Stimulated activated CD8-positive, alpha-beta memory T cell treated with anti-CD3 and anti-CD28 coated beads, Interleukin-4, amount 100 ng/mL, for 4 hours (primary cell): ENCODE measurements around the gene B4GALNT1.
"Not testable (repeated sequence)": the region's sequence is repeated elsewhere in the genome, so short reads cannot be mapped to it uniquely, and the experiment has no call there.

Source experiments
- DNase-seq, 2 donors: peaks; one replicate each; pipeline ENCODE4 v3.0.0-alpha.2; 2020; ENCODE audit warnings: low read depth in 2 of 2, low spot score in 1 of 2

Gene B4GALNT1

DNA sequence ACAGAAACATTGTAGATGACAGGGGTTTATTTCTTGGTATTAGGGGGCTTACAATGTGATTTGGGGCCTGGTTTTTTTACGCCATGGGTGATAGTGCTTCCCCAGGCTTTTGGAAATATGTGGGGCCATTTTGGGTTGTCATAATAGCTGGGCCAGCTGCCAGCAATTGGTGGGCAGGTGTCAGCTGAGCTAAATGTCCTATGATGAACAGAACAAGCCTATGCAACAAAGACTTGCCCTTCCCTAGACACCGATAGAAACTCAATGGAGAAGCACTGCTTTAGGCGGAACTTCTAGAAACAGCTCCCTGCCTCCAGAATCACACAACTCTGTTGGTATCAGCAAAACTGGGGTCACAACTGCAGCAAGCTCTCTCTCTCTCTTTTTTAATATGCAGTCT lies 5.1 kb upstream of the B4GALNT1 start:
- DNase-seq = no peak

DNA sequence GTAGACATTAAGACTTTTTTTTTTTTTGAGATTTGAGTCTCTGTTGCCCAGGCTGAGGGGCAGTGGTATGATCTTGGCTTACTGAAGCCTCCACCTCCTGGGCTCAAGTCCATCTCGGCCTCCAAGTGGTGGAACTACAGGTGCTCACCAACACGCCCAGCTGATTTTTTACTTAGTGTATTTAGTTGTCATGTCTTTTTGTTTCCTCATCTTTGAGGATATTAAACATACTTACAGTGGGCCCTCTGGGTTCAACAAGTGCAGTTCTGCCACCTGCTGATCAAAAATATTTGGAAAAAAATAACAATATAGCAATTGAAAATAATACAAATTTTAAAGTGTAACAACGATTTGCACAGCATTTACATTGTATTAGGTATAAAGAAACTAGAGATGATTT lies 4.4 kb upstream of the B4GALNT1 start:
- DNase-seq = no peak

DNA sequence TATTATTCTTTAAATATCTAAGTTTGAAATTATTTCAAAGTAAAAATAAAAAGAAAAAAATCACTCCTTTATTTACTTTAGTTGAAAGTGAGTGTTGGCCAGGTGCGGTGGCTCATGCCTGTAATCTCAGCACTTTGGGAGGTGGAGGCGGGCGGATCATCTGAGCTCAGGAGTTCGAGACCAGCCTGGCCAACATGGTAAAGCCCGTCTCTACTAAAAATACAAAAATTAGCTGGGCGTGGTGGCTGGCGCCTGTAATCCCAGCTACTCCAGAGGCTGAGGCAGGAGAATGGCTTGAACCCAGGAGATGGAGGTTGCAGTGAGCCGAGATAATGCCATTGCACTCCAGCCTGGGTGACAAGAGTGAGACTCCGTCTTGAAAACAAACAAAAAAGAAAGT lies 3.7 kb upstream of the B4GALNT1 start:
- not testable (repeated sequence) for DNase-seq

DNA sequence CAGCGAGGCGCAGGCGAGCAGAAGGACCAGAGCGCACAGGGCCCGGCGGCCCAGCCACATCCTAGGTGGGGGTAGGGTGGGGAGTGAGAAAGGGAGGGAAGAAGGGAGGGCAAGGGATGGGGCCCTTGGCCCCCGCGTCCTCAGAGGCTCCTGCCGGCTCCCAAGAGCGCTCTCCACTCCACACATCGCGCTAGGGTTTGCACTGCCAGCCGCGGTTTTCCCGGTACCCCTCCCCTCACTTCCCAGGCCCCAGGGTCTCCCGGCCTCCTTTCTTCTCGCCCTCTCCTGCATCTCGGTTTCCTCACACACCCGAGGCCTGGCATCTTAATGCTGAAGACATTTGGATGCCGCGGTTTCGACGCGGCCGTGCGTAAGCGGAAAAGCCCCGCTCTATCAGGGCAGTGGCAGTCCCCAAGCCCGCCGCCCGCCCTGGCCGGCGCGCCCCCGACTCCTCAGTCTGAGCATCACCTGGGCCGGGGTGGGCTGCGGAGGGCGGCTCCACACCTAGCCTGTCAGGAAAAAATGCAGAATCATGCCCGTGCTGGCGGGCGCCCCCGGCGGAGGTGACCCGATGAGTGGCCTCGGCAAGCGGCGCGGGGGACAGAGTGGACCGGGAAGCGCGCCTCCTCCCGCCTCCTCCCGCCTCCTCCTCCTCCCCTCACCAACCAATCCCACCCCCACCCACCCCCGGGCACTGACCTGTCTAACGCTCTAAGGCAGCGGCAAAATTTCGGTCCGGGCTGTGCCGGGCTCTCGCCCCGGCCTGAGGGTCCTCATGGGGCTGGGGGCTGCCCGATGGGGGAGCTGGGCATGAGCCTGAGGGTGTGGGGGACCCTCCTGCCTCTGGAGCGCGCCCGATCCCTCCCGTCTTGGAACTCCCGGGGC lies 686 bp downstream of the B4GALNT1 start:
- DNase-seq = no peak

DNA sequence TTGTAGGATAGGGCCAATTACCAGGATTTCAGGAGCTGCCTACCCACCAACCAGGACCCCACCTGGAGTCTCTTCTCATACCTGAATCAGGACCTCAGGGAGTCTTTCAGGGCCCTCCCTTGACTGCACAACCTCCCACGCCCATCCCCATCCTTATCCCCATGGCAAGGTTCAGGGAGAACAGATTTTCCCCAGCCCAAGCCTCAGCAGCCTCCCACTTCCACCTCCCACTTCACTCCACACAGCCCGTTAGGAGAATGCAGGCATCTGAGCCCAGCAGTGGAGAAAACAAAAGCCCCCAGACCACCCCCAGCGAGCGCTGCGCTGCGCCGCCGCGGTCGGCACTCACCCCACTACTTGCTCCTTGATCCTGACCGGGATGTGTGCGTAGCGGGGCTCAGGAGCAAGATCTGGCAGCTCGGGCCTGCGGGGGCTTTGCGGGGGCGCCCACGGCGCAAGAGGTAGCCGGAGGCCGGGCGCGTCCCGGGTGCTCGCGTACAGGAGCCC lies 1.4 kb downstream of the B4GALNT1 start:
- DNase-seq = no peak

DNA sequence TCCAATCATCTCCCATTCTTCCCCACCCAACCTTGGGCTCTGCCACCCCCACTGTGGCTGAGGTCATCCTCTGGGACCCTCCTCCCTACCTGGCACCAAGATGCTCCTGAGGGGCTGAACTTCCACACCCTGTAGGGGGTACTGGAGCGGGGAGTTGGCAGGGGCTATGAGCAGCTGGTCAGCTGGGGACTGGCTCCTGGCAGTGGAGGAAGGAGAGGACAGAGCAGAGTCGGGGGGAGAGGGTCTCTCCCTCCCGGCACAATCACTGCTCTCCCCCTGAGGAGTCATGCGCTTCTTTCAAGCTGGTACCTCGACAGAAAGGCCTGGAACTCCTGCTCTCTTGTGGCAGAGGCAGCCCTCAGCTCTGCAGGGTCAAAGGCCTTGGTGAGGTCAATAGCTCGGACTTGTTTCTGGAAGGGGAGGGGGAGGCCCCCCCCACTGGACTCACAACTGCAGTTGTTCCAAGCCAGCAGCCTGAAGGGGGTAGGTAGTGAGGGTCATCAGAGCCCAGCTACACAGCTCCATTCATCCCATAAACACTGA lies 2.0 kb downstream of the B4GALNT1 start:
- no peak for DNase-seq

DNA sequence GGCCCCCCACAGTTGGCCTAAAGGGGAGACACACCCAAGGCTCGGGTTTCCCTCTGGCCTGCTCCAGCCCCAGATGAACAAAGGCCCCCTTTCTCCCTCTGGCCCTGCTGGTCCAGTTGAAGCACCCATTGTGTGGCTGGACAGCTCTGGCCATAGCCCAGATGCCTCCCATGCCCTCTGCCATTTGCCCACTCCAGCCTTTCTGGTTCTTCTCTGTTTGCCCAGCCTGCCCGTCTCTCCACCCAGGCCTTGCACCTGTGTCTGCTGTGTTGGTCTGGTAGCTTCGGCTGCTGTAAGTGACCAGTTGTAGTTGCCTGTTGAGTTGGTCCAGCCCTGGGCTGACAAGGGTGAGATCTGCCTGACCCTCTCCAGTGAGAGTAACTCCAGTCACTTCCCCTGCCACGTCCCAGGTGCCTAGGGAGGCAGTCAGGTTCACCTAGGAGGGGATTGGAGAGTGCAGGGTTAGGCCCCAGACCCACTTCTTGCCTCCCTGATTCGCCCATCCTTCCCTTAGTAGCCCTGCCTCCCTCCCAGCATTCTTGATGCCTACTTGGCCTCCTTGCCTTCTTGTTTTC lies 3.0 kb downstream of the B4GALNT1 start:
- no peak for DNase-seq

DNA sequence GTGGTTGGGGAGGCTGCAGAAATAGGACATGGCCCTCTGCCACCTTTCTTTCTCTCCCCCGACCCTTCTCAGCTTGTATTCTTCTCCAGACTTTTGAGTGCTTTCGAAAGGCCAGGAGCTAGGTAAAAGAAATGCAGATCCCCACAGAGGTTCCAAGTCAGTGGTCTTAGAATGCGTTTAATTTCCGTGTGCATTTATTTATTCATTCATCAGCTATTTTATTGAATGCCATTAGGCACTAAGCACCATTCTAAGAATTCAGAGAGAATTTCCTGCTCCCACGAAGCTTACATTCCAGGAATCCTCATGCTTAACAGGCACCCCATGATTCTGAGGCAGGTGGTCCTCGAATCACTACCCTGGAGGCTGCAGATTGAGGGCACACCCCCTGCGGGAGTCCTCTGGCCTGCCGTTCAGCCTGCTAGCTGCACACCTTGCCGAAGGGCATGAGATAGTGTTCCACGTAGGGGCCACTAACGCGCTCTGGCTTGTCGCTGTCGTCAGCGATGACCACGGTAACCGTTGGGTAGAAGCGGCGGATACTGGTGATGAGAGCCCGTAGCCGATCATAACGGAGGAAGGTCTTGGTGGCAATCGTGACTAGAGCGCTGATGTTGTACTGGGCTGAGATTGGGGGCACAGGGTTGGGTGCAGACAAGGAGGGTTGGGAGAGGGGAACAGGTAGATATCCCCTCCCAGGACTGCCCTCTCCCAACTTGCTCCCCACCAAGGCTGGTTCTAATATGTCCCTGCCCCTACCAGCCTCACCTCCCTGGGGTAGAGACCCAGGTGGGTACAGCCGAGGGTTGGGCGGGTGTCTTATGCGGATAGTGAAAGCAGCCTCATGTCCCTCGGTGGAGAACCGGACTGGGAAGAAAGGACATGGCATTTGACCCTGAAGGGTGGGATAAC lies 4.5 kb downstream of the B4GALNT1 start:
- DNase-seq = no peak

DNA sequence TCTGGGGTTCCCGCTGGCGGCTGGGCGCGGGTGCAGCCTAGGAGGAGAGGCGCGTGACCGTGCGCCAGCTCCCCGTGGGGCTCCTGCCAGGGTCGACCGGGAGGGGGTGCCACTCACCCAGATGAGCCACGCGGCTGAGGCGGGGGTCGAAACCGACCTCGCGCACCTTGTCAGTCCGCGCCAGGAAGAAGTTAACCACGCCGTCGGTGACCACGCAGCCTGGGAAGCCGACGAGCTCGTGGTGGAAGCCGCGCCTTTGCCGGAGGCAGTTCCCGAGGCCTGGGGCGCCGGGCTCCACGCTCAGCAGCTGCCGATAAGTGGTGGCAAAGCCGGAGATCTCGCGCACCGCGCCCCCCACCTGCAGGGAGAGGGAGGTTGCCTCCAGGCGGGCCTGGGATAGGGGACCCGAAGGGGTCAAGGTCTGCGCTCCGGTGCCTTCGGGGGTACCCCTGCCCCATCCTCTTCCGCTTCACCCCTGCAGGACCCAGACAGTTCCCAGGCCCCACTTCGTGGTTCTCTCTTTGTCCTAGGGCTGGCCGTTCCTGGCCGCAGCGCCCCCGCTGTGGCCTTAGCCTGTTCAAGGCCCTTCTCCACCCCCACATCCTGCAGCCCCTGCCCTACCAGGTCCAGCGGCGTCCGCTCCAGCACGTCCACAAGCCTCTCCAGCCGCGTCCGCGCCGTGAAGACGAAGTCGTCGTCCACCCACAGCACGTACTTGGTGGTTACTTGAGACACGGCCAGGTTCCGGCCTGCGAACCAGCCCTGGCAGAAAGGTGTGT lies 5.3 kb downstream of the B4GALNT1 start:
- no peak for DNase-seq

DNA sequence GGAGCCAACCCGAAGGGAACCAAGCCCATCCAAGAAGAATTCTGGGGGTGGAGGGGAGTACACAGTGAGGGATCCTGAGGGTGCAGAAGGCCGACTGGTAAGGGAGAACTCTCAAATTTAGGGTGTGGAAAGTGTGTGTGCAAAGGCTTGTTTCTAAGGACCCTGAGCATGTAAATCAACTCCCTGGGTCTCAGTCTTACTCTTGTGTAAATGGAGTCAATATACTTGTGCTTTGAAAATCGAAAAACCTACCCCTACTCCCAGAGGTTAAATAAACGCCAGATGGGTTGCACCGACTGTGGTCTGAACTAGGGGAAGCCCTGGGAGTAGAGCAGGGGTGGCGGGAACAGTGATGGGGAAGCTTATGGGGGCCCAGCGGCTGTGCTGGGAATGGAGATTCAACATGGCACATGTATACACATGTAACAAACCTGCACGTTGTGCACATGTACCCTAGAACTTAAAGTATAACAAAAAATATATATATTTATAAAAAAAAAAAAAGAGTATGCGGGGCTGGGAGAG lies 6.0 kb downstream of the B4GALNT1 start:
- no peak for DNase-seq

DNA sequence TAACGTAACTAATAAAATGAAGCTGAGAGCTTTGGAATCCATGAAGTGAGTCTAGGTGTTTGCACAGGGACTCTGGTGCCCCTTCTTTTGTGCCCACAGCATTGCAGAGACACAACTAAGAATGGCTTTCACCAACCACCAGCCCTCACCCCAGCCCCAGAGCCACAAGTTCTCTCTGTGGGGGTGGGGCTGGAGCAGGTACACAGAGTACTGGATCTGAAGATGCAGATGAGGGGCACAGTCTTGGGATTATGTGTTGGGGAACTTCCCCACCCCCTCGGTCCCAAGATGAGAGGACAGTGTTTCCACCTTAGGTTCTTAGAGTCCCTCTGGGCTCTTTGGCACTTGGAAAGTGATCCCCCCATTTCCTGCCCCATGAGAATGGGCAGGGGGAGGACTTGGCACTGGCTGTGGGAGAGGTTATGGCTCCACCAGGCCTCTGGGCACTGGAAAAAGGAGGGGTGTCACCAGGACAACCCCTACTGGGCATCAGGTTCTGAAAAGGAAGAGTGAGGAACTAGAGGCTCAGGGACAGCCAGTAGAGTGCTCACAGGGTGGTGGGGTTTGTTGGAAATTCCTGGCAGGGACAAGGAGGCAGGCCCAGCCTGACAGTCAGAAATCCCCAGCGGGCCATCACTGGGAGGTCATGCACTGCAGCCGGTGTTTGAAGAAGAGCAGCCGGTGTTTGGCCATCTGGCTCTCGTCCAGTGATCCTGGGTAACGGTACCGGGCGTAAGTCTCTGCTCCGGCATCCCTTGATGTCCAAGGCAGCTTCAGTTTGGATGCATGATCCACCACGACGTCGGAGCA lies 6.7 kb downstream of the B4GALNT1 start:
- no peak for DNase-seq

DNA sequence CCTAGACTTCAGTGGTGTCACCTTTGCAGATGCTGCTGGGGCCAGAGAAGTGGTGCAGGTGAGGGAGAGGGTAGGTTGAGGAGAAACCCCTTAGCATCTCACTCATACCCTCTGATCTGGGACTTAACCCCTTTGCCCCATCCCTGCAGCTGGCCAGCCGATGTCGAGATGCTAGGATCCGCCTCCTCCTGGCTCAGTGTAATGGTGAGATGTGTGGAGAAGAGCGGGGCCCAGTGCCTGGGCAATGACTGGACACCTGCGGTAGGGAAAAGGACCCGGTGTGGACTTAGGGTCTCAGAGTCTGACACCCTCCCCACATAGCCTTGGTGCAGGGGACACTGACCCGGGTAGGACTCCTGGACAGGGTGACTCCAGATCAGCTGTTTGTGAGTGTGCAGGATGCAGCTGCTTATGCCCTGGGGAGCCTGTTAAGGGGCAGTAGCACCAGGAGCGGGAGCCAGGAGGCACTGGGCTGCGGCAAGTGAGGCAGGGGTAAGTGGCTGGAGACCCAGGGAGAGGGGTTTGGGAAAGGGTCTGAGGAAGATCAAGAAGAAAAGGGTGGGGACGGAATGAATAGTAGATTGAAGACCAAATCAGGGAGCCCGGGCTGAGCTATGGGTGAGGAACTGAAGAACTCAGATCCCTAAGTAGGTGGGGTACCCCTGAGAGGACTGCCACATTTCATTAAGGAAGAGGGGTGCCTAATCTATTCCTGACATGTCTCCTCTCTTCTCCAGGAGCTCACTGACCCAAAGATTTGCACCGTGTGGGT lies 7.6 kb downstream of the B4GALNT1 start:
- no peak for DNase-seq

DNA sequence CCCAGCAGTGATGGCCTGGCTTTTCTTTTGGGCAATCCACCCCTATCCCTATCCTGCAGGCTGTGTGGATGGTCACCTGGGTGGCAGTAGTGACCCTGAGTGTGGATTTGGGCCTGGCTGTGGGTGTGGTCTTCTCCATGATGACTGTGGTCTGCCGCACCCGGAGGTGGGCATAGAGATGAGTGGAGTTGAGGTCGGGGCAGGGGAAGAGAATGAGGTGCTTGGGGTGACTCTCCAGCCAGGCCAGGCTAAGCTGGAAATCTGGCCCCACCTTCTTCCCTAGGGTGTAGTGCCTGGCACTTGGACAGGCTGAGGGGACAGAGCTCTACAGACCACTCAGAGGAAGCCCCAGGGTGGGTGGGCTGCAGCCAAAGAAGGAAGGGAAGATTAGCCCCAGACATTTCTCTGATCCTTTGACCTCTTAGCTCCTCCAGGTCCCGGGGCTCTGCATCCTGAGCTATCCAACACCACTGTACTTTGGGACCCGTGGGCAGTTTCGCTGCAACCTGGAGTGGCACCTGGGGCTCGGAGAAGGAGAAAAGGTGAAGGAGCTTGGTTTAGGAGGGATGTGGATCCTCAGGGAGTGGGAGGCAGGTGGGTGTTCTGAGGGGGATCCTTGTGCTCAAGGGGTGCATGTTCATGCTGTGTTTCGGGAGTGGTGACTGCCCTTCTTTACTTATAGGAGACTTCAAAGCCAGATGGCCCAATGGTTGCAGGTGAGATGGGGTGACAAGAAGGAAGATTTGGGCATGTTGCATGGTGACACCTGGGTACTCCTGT lies 8.4 kb downstream of the B4GALNT1 start:
- no peak for DNase-seq

DNA sequence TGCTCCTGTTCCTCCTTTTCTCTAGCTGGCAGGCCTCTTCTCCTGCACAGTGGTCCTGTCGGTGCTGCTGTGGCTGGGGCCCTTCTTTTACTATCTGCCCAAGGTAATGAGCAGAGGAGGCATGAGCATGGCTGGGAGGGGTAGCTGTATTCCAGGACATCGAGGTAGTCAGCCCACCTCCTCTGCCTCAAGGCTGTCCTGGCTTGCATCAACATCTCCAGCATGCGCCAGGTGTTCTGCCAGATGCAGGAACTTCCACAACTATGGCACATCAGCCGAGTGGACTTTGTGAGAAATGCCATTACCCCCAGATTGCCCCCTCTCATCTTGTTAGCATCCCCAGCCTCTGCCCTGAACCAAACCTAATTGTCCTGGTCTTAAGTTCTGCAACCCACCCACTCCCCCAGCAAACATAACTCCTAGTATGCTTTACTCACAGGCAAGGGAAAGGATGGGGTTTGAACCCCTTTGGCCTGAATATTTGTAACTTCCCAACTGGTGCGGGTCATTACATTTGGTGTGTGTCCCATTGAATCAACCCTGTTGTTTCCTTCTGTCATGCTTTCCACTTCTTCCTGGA lies 9.1 kb downstream of the B4GALNT1 start:
- no peak for DNase-seq

DNA sequence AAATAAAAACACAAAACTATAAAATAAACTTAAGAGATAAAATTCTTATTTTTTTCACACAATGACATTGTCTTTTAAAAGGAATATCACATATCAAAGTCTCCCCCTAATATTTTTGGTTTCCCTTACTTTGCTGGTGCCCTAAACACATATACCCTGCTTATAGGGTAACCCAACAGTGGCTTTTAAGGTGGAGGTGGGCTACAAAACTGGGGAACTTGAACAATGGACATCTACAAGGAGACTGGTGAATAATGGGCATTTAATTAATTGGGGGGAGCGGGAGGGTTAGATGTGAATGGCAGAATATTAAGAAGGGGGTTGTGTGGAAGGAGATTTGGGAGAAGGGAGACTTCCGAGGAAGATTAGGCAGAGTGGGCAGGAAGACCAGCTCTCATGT lies 9.6 kb downstream of the B4GALNT1 start:
- no peak for DNase-seq

DNA sequence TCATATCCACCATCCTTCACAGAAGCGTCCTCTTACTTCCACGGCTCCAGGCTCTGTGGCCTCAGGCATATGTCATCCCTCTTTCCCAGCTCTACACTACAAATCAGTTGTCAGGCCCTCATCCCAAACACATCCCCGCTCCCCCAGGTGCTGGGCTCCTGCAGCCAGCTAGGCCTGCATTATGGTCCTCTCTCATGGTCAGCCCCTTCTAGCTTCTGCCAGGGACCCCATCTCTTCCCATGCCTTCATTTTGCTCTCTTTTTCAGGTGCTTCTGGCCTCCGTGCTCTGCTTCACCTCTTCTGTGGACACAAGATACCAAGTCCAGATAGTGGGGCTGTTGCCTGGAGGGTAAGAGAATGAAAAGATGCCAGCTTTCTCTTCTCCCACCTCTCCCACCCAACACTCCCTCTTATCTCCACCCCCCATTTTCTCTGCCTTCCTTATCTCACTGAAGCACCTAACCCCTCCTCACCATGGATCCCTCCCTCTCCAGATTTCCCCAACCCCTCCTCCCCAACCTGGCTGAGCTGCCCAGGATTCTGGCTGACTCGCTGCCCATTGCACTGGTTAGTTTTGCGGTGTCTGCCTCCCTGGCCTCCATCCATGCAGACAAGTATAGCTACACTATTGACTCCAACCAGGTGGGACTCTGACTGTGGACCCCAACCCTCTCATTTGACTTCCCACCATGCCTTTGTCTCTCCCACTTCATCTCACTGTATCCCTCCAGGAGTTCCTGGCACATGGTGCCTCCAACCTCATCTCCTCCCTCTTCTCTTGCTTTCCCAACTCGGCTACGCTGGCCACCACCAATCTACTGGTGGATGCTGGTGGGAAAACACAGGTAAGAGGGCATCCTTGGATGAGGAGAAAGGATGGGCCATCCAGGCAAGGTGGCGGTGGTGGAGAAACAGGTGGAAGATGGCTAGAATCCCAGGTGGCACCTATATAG lies 10.4 kb downstream of the B4GALNT1 start:
- no peak for DNase-seq
